NB4 (cell line): ENCODE results near the gene FMO5.

Experiments used
- CTCF ChIP-seq: IDR thresholded peaks from one replicate; pipeline ENCODE4 v1.5.1; 2012; ENCODE audit warnings: low read depth, low read length
- MYC ChIP-seq: IDR thresholded peaks from 2 replicates; pipeline ENCODE4 v1.6.1; 2011; ENCODE audit warnings: low read depth, low read length
- POLR2A ChIP-seq: IDR thresholded peaks from 2 replicates; pipeline ENCODE4 v1.6.1; 2011; ENCODE audit warnings: mild to moderate bottlenecking; ENCODE audit not compliant: insufficient read length; ENCODE audit errors: extremely low read depth
- TF ChIP-seq, protein P1 (sequence below): IDR thresholded peaks from 2 replicates; pipeline ENCODE4 v1.6.1; 2011; ENCODE audit warnings: low read depth, low read length

DNA sequence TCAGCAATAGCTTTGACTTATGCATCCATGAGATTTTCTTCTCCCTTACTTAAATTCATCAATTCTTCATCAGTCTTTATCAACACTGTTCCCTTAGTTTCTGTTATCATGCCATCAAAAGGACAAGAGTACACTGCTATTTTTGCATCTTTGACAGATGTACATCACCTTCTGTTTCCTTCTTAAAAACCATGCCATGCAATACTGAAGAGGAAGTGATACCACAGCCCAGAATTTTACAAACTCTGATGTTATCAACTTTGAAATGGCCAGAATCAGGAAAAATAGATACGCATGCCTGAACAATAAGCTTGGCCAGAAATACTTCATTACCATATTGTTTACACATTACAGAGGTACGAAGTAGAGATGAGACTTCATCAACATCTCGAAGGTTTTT lies 21.1 kb downstream of the FMO5 start:
- TF ChIP-seq, protein P1, sequence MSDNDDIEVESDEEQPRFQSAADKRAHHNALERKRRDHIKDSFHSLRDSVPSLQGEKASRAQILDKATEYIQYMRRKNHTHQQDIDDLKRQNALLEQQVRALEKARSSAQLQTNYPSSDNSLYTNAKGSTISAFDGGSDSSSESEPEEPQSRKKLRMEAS, result no peak
- TF ChIP-seq CTCF (no peak), POLR2A (no peak), MYC (no peak)
